Central memory CD4-positive, alpha-beta T cell (primary cell): ENCODE data around the gene TNS3.

ENCODE experiments used
- DNase-seq: peaks from one replicate; pipeline ENCODE4 v3.0.0; 2022

TNS3 gene

GRCh38 chr7:47357361-47357760 lies 224.6 kb downstream of the TNS3 start:
- no peak for DNase-seq

GRCh38 chr7:47356261-47356660 lies 225.7 kb downstream of the TNS3 start:
- no peak for DNase-seq

GRCh38 chr7:47355684-47356083 lies 226.2 kb downstream of the TNS3 start:
- DNase-seq: no peak

GRCh38 chr7:47354831-47355541 lies 226.9 kb downstream of the TNS3 start:
- no peak for DNase-seq

GRCh38 chr7:47354071-47354470 lies 227.8 kb downstream of the TNS3 start:
- no peak for DNase-seq

- DNase-seq: no peak
Measured at GRCh38 chr7:47352394-47352968, 229.4 kb downstream of the TNS3 start.

- no peak for DNase-seq
Measured at GRCh38 chr7:47351233-47352154, 230.4 kb downstream of the TNS3 start.

GRCh38 chr7:47350425-47350824 lies 231.5 kb downstream of the TNS3 start:
- no peak for DNase-seq

GRCh38 chr7:47349401-47349800 lies 232.5 kb downstream of the TNS3 start:
- DNase-seq: no peak

GRCh38 chr7:47347816-47348385 lies 234.0 kb downstream of the TNS3 start:
- no peak for DNase-seq

- DNase-seq: no peak
Measured at GRCh38 chr7:47347346-47347745, 234.6 kb downstream of the TNS3 start.

GRCh38 chr7:47346377-47346914 lies 235.5 kb downstream of the TNS3 start:
- no peak for DNase-seq

- no peak for DNase-seq
Measured at GRCh38 chr7:47345857-47346298, 236.0 kb downstream of the TNS3 start.

- DNase-seq: no peak
Measured at GRCh38 chr7:47344171-47344955, 237.5 kb downstream of the TNS3 start.

- no peak for DNase-seq
Measured at GRCh38 chr7:47343061-47343455, 238.9 kb downstream of the TNS3 start.

GRCh38 chr7:47342296-47343060 lies 239.4 kb downstream of the TNS3 start:
- DNase-seq: no peak

- DNase-seq: no peak
Measured at GRCh38 chr7:47340517-47340916, 241.4 kb downstream of the TNS3 start.

- DNase-seq: no peak
Measured at GRCh38 chr7:47338026-47338425, 243.9 kb downstream of the TNS3 start.

GRCh38 chr7:47337531-47337930 lies 244.4 kb downstream of the TNS3 start:
- DNase-seq: no peak

- no peak for DNase-seq
Measured at GRCh38 chr7:47336472-47337425, 245.2 kb downstream of the TNS3 start.
